Upper lobe of left lung (tissue), 4 donors: ENCODE results near the gene GNAI2.

ENCODE experiments used
- CTCF ChIP-seq, 6 experiments: fragments of 450-650 bp in 4 of 6; fragments of 200-600 bp in 2 of 6; sonication (generic) in 2 of 6; IDR thresholded peaks; one replicate each; pipeline ENCODE4 v1.5.1; 2016 to 2019; ENCODE audit warnings: antibody characterized with exemption in 6 of 6
- EP300 ChIP-seq, 4 donors: sonication (generic); formaldehyde crosslinking; IDR thresholded peaks; one replicate each; pipeline ENCODE4 v1.5.1; 2017; ENCODE audit warnings: antibody characterized with exemption in 4 of 4, control low read depth in 2 of 4

DNA sequence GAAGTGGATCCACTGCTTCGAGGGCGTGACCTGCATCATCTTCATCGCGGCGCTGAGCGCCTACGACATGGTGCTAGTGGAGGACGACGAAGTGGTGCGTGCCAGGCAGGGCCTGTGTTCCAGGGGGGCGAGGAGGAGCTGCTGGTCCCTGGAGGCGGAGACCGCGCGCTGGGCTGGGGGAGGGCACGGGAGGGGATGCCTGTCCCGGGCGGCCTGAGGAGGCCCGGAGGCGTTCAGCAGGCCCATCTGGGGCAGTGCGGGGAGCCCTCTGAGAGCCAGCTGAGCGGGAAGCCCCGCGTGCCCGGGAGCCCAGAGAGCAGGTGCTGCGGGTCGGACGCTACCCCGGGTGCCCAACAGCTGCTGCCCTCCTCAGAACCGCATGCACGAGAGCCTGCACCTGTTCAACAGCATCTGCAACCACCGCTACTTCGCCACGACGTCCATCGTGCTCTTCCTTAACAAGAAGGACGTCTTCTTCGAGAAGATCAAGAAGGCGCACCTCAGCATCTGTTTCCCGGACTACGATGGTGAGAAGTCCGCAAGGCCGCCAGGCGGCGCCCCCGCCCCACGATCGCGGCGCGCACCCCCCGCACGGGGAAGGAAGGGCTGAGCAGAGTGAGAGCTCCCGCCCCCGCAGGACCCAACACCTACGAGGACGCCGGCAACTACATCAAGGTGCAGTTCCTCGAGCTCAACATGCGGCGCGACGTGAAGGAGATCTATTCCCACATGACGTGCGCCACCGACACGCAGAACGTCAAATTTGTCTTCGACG lies 41.7 kb upstream of the GNAI2 start:
- TF ChIP-seq CTCF (IDR thresholded peaks at IDR 0.05), result peak; percentile 62 to 92 (median 85)
- TF ChIP-seq EP300 (IDR thresholded peaks at IDR 0.05), result no peak
